Myometrial cell (primary cell): ENCODE results near the gene CHCHD4. TPM values are rescaled to one million over a fixed set of nuclear protein-coding genes. Genes with fewer than 3 reads are reported as not detected.

Experiments used
- total RNA-seq: library from RNA; depleted of rRNA; stranded (reverse); fragments of >200 nt; gene quantifications from 2 replicates; pipeline ENCODE4 v1.2.3, GENCODE V29; 2015

Gene CHCHD4
- total RNA-seq = 17.3 and 17.7 TPM in 2 replicates

GRCh38 chr3:14124615-14125192 lies at the start of gene CHCHD4, which contains the start of gene TMEM43:
Gene CHCHD4 (minus strand): TSS chr3:14124870. CDS start chr3:14124676, 194 bp downstream.
Gene TMEM43 (plus strand): TSS chr3:14125052. CDS start chr3:14125194, 142 bp downstream.

Other genes with a start within 250 kb of the CHCHD4 start
- not detected in 2 replicates for gene WNT7A, start 244.8 kb downstream of the CHCHD4 start, total RNA-seq
- 126 and 136 TPM in 2 replicates for gene TMEM43, start 182 bp upstream of the CHCHD4 start, total RNA-seq
- 42.0 and 46.1 TPM in 2 replicates for gene XPC, start 53.7 kb upstream of the CHCHD4 start, total RNA-seq
- gene LSM3, start 53.9 kb upstream of the CHCHD4 start, total RNA-seq = 16.3 and 17.6 TPM in 2 replicates